ENCODE data around the gene ATP8A2.

GRCh38 chr13:25860265-25860664 lies 488.5 kb downstream of the ATP8A2 start:
- TF ChIP-seq CTCF (conservative IDR thresholded peaks at IDR 0.05) (no peak), EZH2 (IDR thresholded peaks at IDR 0.05; ENCODE audit: low read depth) (no peak)
